ENCODE results near the gene NUBP2.

Gene NUBP2

GRCh38 chr16:1823821-1824220, 41.1 kb downstream of the NUBP2 start:
- H3K4me3 ChIP-seq (ENCODE audit: low read depth, low read length): no peak overlapping the region
- peak; percentile 37; the same call in 1 of the 2 replicates for TF ChIP-seq CTCF (IDR thresholded peaks at IDR 0.05; ENCODE audit: borderline replicate concordance, insufficient read depth, low read depth, low read length)

GRCh38 chr16:1825381-1825863, 42.7 kb downstream of the NUBP2 start:
- no peak for TF ChIP-seq CTCF (IDR thresholded peaks at IDR 0.05; ENCODE audit: borderline replicate concordance, insufficient read depth, low read depth, low read length)

GRCh38 chr16:1825864-1826690, 43.3 kb downstream of the NUBP2 start:
- peak overlapping the region; percentile 97 for H3K4me3 ChIP-seq (ENCODE audit: low read depth, low read length)
- 0 out of 2 replicates have a peak, but pooled peaks have one; percentile 22 for TF ChIP-seq CTCF (IDR thresholded peaks at IDR 0.05; ENCODE audit: borderline replicate concordance, insufficient read depth, low read depth, low read length)

More at GRCh38 chr16:1825381-1825863, 42.7 kb downstream of the NUBP2 start:
- H3K4me3 ChIP-seq (ENCODE audit: low read depth, low read length): no peak overlapping the region

GRCh38 chr16:1826691-1827573, 44.2 kb downstream of the NUBP2 start, which contains the start of the genes FAHD1 and HAGH:
Gene FAHD1, plus strand, starts transcription at chr16:1827206. Its CDS starts 33 bp downstream, at chr16:1827239.
Gene HAGH, minus strand, starts transcription at chr16:1826825. Its CDS starts 38 bp downstream, at chr16:1826787.
- H3K4me3 ChIP-seq (ENCODE audit: low read depth, low read length): peak within 1 kb of the TSS; percentile 97
- TF ChIP-seq CTCF (IDR thresholded peaks at IDR 0.05; ENCODE audit: borderline replicate concordance, insufficient read depth, low read depth, low read length): no peak

- no peak overlapping the region for H3K4me3 ChIP-seq (ENCODE audit: low read depth, low read length)
- TF ChIP-seq CTCF (IDR thresholded peaks at IDR 0.05; ENCODE audit: borderline replicate concordance, insufficient read depth, low read depth, low read length): no peak
Measured at GRCh38 chr16:1828645-1829410, 46.1 kb downstream of the NUBP2 start.

- no peak overlapping the region for H3K4me3 ChIP-seq (ENCODE audit: low read depth, low read length)
- TF ChIP-seq CTCF (IDR thresholded peaks at IDR 0.05; ENCODE audit: borderline replicate concordance, insufficient read depth, low read depth, low read length): no peak
Measured at GRCh38 chr16:1830213-1830612, 47.5 kb downstream of the NUBP2 start.

All from GM12875 (cell line).